Measurements from ENCODE around the gene COL3A1.

COL3A1 gene

GRCh38 chr2:189018631-189019030 lies 44.5 kb downstream of the COL3A1 start:
- no peak for DNase-seq (ENCODE audit: low spot score)

- DNase-seq (ENCODE audit: low spot score), result no peak
Observed at GRCh38 chr2:189020179-189020578, 46.0 kb downstream of the COL3A1 start.

GRCh38 chr2:189022053-189022481 lies 47.9 kb downstream of the COL3A1 start:
- no peak for DNase-seq (ENCODE audit: low spot score)

GRCh38 chr2:189022492-189022891 lies 48.3 kb downstream of the COL3A1 start:
- no peak for DNase-seq (ENCODE audit: low spot score)

- no peak for DNase-seq (ENCODE audit: low spot score)
Observed at GRCh38 chr2:189024901-189025618, 50.9 kb downstream of the COL3A1 start.

- DNase-seq (ENCODE audit: low spot score), result no peak
Observed at GRCh38 chr2:189037518-189037917, 63.3 kb downstream of the COL3A1 start.

- no peak for DNase-seq (ENCODE audit: low spot score)
Observed at GRCh38 chr2:189045836-189046235, 71.7 kb downstream of the COL3A1 start.

- DNase-seq (ENCODE audit: low spot score), result no peak
Observed at GRCh38 chr2:189046320-189046719, 72.1 kb downstream of the COL3A1 start.

GRCh38 chr2:189047171-189047888 lies 73.2 kb downstream of the COL3A1 start:
- no peak for DNase-seq (ENCODE audit: low spot score)

GRCh38 chr2:189048189-189048588 lies 74.0 kb downstream of the COL3A1 start:
- DNase-seq (ENCODE audit: low spot score), result no peak

GRCh38 chr2:189049709-189050164 lies 75.6 kb downstream of the COL3A1 start:
- no peak for DNase-seq (ENCODE audit: low spot score)

- DNase-seq (ENCODE audit: low spot score), result no peak
Observed at GRCh38 chr2:189050165-189050712, 76.1 kb downstream of the COL3A1 start.

GRCh38 chr2:189056200-189057106 lies 82.3 kb downstream of the COL3A1 start:
- no peak for DNase-seq (ENCODE audit: low spot score)

- DNase-seq (ENCODE audit: low spot score), result no peak
Observed at GRCh38 chr2:189057316-189057715, 83.1 kb downstream of the COL3A1 start.

- no peak for DNase-seq (ENCODE audit: low spot score)
Observed at GRCh38 chr2:189060096-189060642, 86.0 kb downstream of the COL3A1 start.
